GM19455 (cell line): ENCODE data around the gene TSPAN14.
"Not testable (repeated sequence)": the region's sequence is repeated elsewhere in the genome, so short reads cannot be mapped to it uniquely, and the experiment has no call there.

Experiments
- ATAC-seq: cut with Tn5 transposase; IDR thresholded peaks from one replicate; pipeline ENCODE4 v1.9.1; 2021; ENCODE audit not compliant: unreplicated experiment

The TSPAN14 gene

DNA sequence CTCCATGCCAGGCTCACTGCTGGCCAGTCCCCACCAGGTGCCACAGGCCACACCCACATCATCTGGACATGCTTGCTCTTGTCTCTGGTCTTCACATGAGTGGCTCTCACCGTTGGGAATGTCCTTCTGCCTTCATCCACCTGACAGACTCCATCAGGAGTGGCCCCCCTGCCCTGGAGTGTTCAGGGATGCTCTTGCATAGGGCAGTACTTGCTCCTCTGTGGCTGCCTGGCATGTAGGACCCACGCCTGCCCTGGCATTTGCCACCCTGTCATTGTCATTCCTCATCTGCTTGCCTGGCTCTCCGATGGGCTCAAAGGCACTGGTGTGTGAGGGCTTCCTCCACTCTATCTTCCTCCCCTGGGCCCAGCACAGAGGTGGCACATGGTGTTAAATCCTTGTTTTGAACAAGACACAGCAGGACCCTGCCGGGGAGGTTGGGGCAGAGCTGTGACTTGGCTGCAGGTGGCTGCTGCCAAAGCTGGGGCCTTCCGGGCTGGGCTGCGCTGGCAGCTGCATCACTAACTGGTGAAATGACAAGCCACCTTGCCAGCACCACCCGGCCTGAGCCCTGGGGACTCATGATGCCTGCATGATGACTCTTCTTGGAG, 85.4 kb downstream of the TSPAN14 start:
- ATAC-seq, result no peak

DNA sequence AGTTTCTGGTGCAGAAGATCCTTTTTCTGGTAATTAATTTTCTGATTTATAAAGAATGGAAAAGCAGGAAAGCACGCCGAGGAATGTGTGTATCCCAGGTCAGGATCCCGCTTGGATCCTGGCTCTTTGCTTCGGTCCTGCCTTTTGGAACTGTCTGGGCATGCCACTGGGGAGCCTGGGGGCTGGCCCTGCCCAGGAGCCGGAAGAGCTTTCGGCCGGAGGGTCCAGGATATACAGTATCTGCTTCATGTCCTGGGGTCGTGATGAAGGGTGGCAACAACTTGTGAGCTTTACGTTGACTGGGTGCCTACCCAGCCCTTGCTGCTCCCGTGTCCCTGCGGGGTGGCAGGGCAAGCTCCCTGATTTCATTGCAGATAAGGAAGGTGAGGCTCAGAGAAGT, 86.0 kb downstream of the TSPAN14 start:
- no peak for ATAC-seq

DNA sequence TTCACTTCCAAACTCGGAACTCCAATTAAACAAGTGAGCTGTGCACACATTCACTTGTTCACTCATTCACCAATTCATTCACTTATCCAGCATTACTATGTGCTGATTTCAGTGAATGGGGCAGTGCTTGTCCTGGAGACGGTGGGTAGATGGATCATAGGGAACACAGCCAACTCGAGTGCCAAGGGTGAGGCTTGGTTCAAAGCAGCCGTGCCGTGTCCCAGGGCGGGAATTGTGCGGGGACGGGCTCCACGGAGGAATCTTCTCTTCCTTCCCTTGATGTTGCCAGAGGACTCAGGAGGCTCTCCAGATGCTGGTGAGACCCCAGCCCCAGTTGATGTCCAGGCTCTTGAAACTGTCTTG, 86.5 kb downstream of the TSPAN14 start:
- no peak for ATAC-seq

DNA sequence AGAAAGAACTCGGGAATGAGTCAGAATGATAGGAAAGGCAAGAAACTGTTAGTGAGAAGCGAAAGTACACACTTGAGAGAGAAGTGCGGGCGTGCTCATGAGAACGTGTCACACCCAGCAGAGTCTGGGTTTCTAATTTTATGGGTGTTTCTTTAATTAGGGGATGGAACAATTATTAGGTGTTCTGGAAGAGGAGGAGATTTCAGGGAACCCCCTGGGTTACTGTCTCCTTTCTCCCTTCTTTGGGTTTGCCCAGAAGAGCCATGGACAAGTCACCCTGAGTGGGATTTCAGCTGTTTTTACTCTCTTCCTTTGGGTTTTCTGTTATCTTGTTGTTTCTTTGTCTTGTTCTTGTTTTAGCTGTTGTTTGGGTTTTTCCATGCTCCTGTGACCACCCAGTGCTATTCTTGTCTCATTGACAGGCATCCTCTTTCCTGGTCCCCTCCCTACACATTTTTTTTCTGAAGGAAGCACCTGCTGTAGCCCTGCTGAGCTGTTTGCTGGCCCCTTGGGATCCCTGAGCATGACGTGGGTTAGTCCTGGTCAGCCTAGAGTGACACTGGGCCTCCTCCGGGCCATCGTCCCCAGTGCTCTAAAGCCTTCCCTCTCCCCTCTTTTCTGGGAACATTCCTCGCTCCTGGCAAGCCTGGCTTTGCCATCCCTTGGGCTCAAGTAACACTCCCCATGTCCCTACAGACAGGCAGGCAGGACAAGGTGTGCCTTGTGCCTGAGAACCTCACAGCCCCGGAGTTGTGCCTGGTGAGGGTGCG, 87.1 kb downstream of the TSPAN14 start:
- ATAC-seq, result peak; percentile 71

DNA sequence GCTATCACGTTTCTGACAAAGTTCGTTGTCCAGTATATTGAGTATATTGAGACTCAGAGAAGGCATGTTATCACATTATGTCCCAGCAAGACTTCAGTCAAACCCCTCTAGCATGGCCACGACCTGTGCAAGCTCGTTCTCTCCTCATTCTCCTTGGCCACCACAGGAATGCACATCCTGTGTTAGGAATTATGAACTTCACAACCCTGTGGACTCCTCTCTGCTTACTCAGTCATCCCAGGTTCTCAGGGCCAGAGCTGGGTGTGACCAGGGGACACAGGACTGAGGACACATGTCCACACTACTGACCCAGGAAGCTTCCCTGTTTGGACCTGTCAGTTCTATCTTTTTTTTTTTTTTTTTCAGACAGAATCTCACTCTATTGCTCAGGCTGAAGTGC, 87.9 kb downstream of the TSPAN14 start:
- no peak for ATAC-seq

DNA sequence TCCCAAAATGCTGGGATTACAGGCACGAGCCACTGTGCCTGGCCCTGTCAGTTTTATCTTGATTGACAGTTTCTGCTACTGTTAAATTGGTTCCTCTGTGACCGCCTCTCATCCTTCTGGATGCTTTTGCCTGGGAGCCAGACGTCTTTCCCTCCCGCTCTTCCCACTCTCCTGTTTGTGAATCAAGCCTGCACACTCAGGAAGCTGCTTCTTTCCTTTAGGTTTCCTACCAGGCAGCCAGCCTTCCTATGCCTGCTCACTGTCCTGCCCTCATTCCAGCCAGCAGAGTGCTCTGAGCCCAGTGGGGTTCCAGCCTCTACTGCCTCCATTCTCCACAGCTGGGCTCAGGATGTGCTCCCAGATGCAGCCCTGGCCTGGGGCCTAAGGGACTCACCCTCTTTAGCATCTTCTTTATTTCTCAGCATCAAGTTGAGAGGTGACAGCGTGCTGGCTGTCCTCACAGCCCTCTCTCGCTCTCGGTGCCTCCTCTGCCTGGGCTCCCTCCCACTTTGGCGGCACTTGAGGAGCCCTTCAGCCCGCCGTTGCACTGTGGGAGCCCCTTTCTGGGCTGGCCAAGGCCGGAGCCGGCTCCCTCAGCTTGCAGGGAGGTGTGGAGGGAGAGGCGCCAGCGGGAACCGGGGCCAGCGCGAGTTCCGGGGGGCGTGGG, 88.7 kb downstream of the TSPAN14 start:
- ATAC-seq, result no peak

DNA sequence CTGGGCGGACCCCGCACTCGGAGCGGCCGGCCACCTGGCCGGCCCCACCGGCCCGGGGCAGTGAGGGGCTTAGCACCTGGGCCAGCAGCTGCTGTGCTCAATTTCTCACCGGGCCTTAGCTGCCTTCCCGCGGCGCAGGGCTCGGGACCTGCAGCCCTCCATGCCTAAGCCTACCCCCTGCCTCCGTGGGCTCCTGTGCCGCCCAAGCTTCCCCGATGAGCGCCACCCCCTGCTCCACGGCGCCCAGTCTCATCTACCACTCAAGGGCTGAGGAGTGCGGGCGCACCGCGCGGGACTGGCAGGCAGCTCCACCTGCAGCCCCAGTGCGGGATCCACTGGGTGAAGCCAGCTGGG, 89.2 kb downstream of the TSPAN14 start:
- ATAC-seq, result not testable (repeated sequence)

DNA sequence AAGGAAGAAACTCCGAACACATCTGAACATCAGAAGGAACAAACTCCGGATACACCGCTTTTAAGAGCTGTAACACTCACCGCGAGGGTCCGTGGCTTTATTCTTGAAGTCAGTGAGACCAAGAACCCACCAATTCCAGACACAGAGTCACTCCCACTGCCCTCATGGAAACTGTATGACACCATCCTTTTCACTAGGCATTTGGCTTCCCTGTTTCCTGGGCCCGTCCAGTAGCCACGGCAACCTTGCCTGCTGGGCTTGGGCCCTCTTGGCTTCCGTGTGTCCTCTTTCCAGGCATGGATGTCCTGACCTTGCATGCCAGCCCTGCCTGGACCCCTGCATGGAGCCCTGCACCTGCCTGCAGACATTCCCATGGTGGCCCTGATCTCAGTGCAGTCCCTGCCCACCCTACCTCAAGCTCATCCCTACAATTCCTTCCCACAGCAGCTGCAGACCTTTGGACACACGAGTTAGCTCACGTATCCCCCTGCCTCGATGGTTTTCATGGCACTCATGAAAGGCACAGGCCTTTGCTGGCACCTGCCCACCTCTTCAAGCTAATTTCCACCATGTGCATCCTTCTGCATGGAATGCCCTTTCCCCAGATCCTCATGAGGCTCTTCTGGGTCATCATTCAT, 90.3 kb downstream of the TSPAN14 start:
- ATAC-seq, result no peak

DNA sequence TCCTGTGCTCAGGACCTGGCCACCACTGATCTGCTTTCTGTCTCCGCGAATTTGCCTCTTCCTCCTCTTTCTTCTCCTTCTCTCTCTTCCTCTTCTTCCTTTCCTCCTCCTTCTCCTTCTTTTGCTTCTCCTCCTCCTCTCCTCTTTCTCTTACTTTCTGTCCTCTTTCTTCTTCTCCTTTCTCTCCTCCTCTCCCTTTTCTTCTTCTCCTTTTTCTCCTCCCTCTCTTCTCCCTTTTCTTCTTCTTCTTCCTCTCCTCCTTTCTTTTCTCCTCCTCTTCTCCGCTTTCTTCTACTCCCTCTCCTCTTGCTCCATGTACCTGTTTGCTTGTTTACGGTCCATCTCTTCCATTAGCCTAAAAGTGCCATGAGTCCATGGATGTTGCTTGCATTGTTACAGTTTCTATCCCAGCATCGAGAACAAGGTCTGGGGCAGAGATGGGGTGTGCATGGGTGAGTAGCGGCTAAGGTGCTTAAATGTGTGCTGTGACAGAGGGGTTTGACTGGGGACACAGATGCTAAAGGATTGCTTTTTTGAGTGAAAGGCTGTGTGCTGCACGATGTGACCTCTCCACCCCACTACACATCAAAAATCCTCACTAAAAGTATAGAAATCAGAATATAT, 91.3 kb downstream of the TSPAN14 start:
- ATAC-seq, result no peak

DNA sequence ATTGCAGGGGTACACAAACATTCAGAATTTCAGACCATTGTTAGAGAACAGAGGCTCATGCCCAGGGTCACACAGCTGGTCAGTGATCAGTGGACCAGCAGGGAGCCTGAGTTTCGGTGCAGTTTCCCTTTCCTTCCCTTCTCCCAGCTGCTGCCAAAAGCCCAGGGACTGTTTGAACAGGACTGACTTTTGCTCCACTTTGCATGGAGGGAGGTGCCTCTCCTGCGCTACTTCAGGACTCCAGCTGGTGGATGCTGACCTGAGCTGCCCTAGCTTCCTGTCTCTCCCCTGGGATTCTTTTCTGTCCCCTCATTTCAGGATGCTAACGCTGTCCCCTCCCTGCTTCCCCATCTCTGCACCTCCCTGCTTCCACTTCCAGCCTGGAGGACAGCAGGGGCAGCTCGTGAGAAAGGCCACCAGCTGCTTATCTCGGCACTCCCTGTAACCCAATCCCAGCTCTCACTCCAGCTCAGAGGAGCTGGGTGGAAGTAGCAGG, 98.1 kb downstream of the TSPAN14 start:
- no peak for ATAC-seq

DNA sequence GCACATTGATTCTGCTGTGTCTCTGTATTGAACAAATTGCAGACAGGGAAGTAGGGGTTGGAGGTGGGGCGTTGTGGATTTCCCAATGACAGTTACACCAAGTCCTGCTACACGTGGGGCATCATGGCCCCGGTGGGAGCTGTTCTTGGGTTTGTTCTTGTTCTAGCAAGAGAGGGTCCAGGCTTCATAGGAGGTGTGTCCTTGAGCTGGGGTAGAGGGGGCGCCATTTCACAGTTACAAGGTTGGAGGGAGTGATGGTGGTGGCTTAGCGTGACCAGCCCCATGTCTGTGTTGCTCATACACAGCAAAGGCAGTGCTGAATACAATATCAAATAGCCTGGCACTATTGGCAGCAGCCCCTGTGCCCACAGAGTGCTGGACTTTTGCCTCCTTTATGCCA, 99.3 kb downstream of the TSPAN14 start:
- no peak for ATAC-seq

DNA sequence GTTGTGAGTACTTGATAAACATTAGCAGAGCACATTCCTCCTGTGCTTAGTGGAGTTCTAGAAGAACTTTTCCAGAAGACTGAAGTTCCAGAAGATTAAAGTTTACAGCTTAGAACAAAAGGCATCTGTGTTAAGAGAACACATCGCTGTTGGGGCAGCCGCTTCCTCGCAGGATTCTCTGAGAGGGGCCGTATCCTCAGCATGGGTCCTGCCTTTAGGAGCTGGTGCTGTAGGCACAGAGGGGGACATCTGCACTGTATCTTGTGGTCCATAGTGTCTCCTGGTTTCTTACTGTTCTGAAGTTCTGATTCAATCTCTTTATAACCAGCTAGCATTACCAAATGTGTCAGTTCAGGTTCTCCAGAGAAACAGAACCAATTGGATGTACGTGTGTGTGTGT, 99.9 kb downstream of the TSPAN14 start:
- no peak for ATAC-seq

DNA sequence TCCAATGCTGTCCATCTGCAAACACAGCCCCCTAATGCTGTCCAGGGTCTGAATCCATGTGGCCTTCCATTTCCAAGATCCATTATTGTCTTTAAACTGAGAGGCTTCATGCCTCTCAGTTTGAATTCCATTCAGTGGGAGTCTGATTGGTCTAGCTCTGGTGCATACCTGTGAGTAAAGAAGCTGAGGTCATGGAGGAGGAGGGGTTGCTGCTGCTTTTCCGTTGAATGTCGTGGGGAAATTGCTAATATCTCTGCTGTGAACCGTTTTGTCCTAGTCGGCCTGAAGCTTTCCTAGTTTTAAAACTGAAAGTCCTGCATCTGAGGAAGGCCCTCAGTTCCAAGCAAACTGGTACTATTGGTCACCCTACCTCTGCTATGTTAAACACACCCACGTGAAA, 101.3 kb downstream of the TSPAN14 start:
- ATAC-seq, result no peak

DNA sequence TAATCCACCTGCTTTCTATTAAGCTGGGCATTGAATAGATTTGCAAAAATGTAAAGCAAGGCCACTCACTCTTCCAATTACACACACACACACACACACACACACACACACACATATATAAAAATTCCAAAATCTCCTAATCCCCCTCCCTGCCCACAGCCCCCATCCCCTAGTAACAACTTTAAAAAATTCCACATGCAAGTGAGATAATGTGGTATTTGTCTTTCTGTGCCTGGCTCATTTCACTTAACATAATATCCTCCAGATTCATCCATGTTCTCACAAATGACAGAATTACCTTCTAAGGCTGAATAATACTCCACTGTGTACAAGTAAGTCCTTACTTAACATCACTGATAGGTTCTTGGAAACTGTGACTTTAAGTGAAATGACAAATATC, 107.8 kb downstream of the TSPAN14 start:
- no peak for ATAC-seq

DNA sequence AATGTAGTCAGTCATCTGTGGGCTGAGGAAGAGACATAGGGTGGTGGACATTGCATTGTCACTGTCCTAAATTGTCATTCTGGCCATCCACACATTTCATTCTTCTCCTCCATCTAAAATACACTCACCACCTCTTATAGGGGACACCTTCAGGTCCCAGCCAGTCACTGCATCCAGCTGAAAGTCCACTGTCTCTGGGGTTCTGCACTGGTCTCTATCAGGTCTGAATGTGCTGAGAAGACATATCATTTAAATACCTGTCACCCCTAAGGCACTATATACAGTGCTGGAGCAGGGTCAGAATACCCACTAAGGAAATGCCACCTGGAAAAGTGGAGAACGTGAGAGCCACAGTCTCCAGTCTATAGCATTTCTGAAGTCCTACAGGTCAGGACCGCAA, 113.2 kb downstream of the TSPAN14 start:
- no peak for ATAC-seq

DNA sequence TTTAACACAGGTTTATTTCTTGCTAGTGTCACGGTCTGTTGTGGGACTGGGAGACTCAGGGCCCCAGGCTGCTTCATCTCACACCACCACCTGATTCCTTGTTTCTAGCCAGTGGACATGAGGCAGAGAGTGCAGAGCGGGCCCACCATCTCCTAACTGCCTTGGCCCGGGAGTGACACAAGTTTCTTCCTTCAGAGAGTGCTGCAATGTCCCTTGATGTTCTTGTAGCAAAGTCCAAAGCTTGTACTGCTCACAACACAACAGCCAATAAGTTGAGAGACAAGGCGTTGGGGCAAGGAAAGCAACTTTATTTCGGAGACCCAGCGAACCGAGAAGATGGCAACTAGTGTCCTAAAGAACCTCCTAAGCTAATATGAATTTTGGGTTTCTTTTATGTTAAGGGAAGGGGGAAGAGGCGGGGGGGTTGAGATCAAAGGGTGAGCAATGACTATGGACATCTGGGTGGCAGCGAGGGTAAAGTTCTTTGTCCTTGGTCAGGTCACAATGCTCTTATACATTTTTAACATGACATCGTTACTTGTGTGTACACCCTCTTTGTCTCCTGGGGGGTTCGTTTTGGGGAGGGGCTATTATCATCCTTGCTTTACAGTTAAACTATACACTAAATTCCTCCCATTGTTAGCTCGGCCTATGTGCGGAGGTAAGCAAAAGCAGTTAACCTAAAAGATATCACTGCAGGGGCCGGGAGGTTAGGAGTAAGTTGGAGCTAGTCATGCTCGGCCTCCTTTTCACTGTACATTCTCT, 115.2 kb downstream of the TSPAN14 start:
- ATAC-seq, result no peak

DNA sequence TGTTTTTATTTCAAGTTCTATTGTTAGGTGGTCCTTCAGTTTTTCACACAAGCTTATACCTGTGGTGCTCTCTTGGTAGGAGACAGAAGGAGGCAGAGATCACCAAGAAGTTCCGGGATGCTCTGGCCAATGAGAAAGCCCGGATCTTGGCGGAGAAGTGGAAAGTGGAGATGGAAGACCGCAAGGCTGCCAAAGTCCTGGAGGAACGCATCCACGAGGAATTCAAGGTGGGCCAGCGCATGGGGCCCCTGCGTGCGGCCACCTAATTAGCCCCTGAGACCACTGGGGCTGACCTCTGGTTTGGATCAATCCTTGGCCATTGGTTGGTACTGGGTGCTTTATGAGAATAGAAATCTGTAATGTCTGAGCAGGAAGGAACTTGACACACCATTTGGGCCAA, 117.2 kb downstream of the TSPAN14 start:
- no peak for ATAC-seq

DNA sequence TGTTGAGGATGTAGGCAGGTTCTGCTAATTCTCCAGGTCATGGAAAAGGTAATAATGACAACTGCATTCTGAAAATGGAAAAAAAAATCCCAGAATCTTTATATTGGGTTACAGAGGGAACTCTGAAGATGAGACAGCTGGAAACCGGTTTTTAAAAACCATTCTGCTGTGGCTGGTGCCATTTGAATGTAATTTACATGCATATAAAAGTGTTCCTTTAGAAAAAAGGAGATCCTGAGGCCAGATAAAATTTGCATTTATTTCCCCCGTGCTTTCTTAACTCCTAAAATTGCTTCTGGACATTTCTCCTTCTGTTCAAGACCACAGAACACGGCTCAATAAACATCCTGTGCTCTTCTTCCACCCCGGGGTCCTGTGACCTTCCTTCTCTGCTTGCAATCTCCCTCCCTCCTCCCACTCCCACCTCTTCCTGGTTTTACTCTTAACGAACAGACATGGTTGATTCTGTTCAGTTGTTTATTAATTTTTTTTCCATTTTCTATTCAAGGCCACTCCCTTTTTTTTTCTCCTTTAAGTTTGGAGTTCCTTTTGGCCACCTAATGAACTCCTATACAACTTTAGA, 125.2 kb downstream of the TSPAN14 start:
- no peak for ATAC-seq

DNA sequence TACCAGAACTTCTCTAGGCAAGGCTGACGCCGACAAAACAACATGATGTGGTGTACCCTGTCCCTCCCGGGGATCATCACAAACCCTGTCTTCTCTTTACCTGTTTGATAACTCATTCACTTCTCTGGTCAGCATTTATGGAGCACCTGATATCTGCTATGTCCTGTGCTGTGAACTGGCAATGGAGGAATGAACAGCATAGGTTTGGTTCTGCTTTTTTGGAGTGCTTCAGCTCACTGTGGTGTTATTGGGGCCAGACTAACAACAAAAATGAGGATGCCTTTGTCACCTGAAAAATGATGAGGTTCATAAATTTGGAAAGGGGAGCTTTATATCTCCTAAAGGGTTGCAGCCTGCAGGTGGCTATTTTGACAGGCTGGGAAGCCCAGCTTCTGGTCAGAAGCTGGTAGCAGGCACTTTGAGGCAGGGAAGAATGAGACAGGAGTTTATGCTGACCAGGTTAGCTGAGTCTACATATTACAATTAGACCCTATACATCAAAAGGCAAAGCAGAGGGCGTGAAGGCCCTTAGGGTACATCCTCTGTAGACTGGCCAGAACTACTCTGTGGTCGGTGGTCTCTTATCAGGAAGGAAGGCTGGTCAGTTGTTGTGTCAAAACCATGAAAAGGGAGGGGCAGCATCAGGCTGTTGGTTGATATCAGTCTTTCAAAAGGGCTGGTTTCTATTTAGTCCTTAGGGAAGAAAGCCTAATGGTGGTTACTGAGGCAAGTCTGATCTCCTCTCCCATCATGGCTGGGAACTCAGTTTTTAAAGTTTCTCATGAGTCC, 125.9 kb downstream of the TSPAN14 start:
- ATAC-seq, result no peak
